IMR-90 (cell line): Measurements from ENCODE around the gene GRPR. TPM values are rescaled to one million over a fixed set of nuclear protein-coding genes. Genes with fewer than 3 reads are reported as not detected.

Experiments
- ATAC-seq: fragments of 200-7000 bp; cut with Tn5 transposase; 2 replicates; pipeline ENCODE4 v1.9.1; 2020; ENCODE audit warnings: low read depth, mild to moderate bottlenecking, moderate library complexity
- BruUV-seq: library from RNA; stranded (reverse); fragments of 400-500 nt; replicated peaks from 2 replicates; lab custom pipeline; 2021; lab: Mats Ljungman, UMichigan
- CTCF ChIA-PET: fragments of 300-600 bp; formaldehyde crosslinking; extraction: SDS; loops from one replicate; lab custom pipeline; 2021; ENCODE audit warnings: antibody characterized with exemption; lab: Yijun Ruan, JAX
- POLR2A ChIA-PET: fragments of 300-600 bp; sonication (Branson Sonifier 250); formaldehyde crosslinking; loops from one replicate; lab custom pipeline; 2022; ENCODE audit warnings: antibody characterized with exemption; ENCODE audit not compliant: unreplicated experiment; lab: Charles Lee
- DNase-seq: peaks from one replicate; pipeline ENCODE4 v3.0.0; 2013
- H2AFZ ChIP-seq: replicated peaks from 2 replicates; pipeline ENCODE3; 2013; ENCODE audit warnings: low read length, mild to moderate bottlenecking; ENCODE audit not compliant: poor library complexity
- H2AK5ac ChIP-seq: 2 replicates; pipeline ENCODE4 v1.6.1; 2013; ENCODE audit warnings: low read depth, low read length, inconsistent platforms
- H2AK9ac ChIP-seq: replicated peaks from 2 replicates; pipeline ENCODE3; 2013; ENCODE audit warnings: mild to moderate bottlenecking, low read depth, low read length, moderate library complexity; ENCODE audit not compliant: poor library complexity
- H2BK120ac ChIP-seq: 2 replicates; pipeline ENCODE4 v1.6.1; 2013; ENCODE audit warnings: low read depth, low read length, inconsistent platforms
- H2BK15ac ChIP-seq: 3 replicates; pipeline ENCODE4 v1.6.1; 2013; ENCODE audit warnings: low read depth, low read length, inconsistent platforms
- H2BK20ac ChIP-seq: 2 replicates; pipeline ENCODE4 v1.6.1; 2013; ENCODE audit warnings: low read depth, mild to moderate bottlenecking, inconsistent platforms, low read length, moderate library complexity
- H2BK5ac ChIP-seq: 2 replicates; pipeline ENCODE4 v1.6.1; 2013; ENCODE audit warnings: mild to moderate bottlenecking, low read depth, low read length, inconsistent platforms; ENCODE audit not compliant: poor library complexity, severe bottlenecking
- H3K14ac ChIP-seq: replicated peaks from 2 replicates; pipeline ENCODE4 v1.6.1; 2013; ENCODE audit warnings: low read depth, low read length, inconsistent platforms
- H3K18ac ChIP-seq: 2 replicates; pipeline ENCODE4 v1.6.1; 2013; ENCODE audit warnings: low read depth, low read length, control low read depth
- H3K23ac ChIP-seq: 2 replicates; pipeline ENCODE4 v1.6.1; 2013; ENCODE audit warnings: low read depth, low read length, inconsistent platforms
- H3K27ac ChIP-seq: 2 replicates; pipeline ENCODE4 v1.5.1; 2013; ENCODE audit warnings: mild to moderate bottlenecking, control low read depth, low read length; ENCODE audit not compliant: insufficient read depth
- H3K27me3 ChIP-seq: 2 replicates; pipeline ENCODE4 v1.6.1; 2013; ENCODE audit warnings: low read length; ENCODE audit not compliant: control insufficient read depth, insufficient read depth
- H3K36me3 ChIP-seq: 2 replicates; pipeline ENCODE4 v1.6.1; 2013; ENCODE audit warnings: low read length, mixed read lengths; ENCODE audit not compliant: control insufficient read depth, insufficient read depth
- H3K4ac ChIP-seq: 2 replicates; pipeline ENCODE4 v1.6.1; 2013; ENCODE audit warnings: low read depth, low read length, inconsistent platforms
- H3K4me1 ChIP-seq: 2 replicates; pipeline ENCODE4 v1.6.1; 2013; ENCODE audit warnings: low read length, mixed read lengths; ENCODE audit not compliant: control insufficient read depth, insufficient read depth
- H3K4me2 ChIP-seq: 2 replicates; pipeline ENCODE4 v1.6.1; 2013; ENCODE audit warnings: low read depth, mild to moderate bottlenecking, control low read depth, low read length, moderate library complexity
- H3K4me3 ChIP-seq: 2 replicates; pipeline ENCODE4 v1.5.1; 2013; ENCODE audit warnings: low read depth, mild to moderate bottlenecking, control low read depth, low read length, moderate library complexity; ENCODE audit not compliant: insufficient read depth
- H3K56ac ChIP-seq: 2 replicates; pipeline ENCODE4 v1.6.1; 2013; ENCODE audit warnings: low read length, inconsistent platforms; ENCODE audit not compliant: insufficient read depth; ENCODE audit errors: extremely low read depth
- H3K79me1 ChIP-seq, 2 experiments: 2 replicates each; pipeline ENCODE4 v1.6.1; 2013; ENCODE audit warnings: low read length in 2 of 2, inconsistent platforms in 1 of 2, low read depth in 1 of 2
- H3K9ac ChIP-seq: 2 replicates; pipeline ENCODE4 v1.6.1; 2013; ENCODE audit warnings: low read depth, low read length, control low read depth
- H3K9me1 ChIP-seq: 2 replicates; pipeline ENCODE4 v1.6.1; 2013; ENCODE audit warnings: low read length, inconsistent platforms; ENCODE audit not compliant: insufficient read depth
- H3K9me3 ChIP-seq: 2 replicates; pipeline ENCODE4 v1.6.1; 2013; ENCODE audit warnings: low read length; ENCODE audit not compliant: control insufficient read depth, insufficient read depth
- H4K20me1 ChIP-seq: 2 replicates; pipeline ENCODE4 v1.6.1; 2013; ENCODE audit warnings: low read length, inconsistent platforms; ENCODE audit not compliant: insufficient read depth
- H4K5ac ChIP-seq: 2 replicates; pipeline ENCODE4 v1.6.1; 2013; ENCODE audit warnings: mild to moderate bottlenecking, low read depth, low read length, control low read depth
- H4K8ac ChIP-seq, 2 experiments: 2 replicates each; pipeline ENCODE4 v1.6.1; 2013; ENCODE audit warnings: low read depth in 2 of 2, low read length in 2 of 2, control low read depth in 1 of 2, inconsistent platforms in 1 of 2
- H4K91ac ChIP-seq: 2 replicates; pipeline ENCODE4 v1.6.1; 2013; ENCODE audit warnings: low read depth, low read length, inconsistent platforms; ENCODE audit not compliant: insufficient read depth
- BHLHE40 ChIP-seq: fragments of 150-350 bp; IDR thresholded peaks from 2 replicates; pipeline ENCODE4 v1.6.1; 2016; ENCODE audit warnings: mild to moderate bottlenecking, low read depth, low read length
- CEBPB ChIP-seq: IDR thresholded peaks from 2 replicates; pipeline ENCODE4 v1.6.1; 2012; ENCODE audit warnings: low read depth, low read length, improper control_type of control experiment
- CHD1 ChIP-seq: IDR thresholded peaks from 2 replicates; pipeline ENCODE4 v1.6.1; 2012; ENCODE audit warnings: low read depth, low read length, improper control_type of control experiment
- CTCF ChIP-seq: conservative IDR thresholded peaks from 2 replicates; pipeline ENCODE4 v1.5.1; 2012; ENCODE audit warnings: mild to moderate bottlenecking, low read depth, low read length, improper control_type of control experiment
- ELK1 ChIP-seq: fragments of 150-350 bp; IDR thresholded peaks from 2 replicates; pipeline ENCODE4 v1.6.1; 2016; ENCODE audit warnings: low read depth, mild to moderate bottlenecking, low read length, moderate library complexity, borderline replicate concordance
- FOS ChIP-seq: fragments of 150-350 bp; IDR thresholded peaks from 2 replicates; pipeline ENCODE4 v1.6.1; 2016; ENCODE audit warnings: low read depth, low read length
- MAZ ChIP-seq: IDR thresholded peaks from 2 replicates; pipeline ENCODE4 v1.6.1; 2012; ENCODE audit warnings: low read depth, mild to moderate bottlenecking, low read length, improper control_type of control experiment, moderate library complexity, borderline replicate concordance
- MXI1 ChIP-seq: IDR thresholded peaks from 2 replicates; pipeline ENCODE4 v1.6.1; 2012; ENCODE audit warnings: low read depth, mild to moderate bottlenecking, low read length, moderate library complexity, borderline replicate concordance
- POLR2A ChIP-seq: IDR thresholded peaks from 2 replicates; pipeline ENCODE4 v1.6.1; 2012; ENCODE audit warnings: mild to moderate bottlenecking, low read depth, low read length
- SMC3 ChIP-seq: fragments of 150-350 bp; IDR thresholded peaks from 2 replicates; pipeline ENCODE4 v1.6.1; 2016; ENCODE audit warnings: low read depth, mild to moderate bottlenecking, antibody characterized with exemption, low read length, moderate library complexity
- USF2 ChIP-seq: fragments of 150-350 bp; IDR thresholded peaks from 2 replicates; pipeline ENCODE4 v1.6.1; 2017; ENCODE audit warnings: mild to moderate bottlenecking, antibody characterized with exemption, low read length, low read depth
- dilution Hi-C: fragments of 300-500 bp; cut with HindIII; formaldehyde crosslinking; loops from one replicate; pipeline ENCODE4 v1.14.3; 2018; ENCODE audit warnings: low sequenced_read_pairs; ENCODE audit not compliant: unreplicated experiment
- in situ Hi-C: fragments of 300-500 bp; cut with MboI; formaldehyde crosslinking; loops from 3 replicates; pipeline ENCODE4 v1.14.3; 2019; ENCODE audit warnings: low sequenced_read_pairs, inconsistent platforms, mixed read lengths
- intact Hi-C: fragments of 100-400 bp; cut with micrococcal nuclease; formaldehyde crosslinking; loops from 2 replicates; pipeline ENCODE4 v1.10.0; 2022
- polyA plus RNA-seq, 3 experiments: library from polyadenylated mRNA; depleted of rRNA; stranded (reverse); fragments of >200 nt; gene quantifications; 2 replicates each; pipeline ENCODE4 v1.2.3, GENCODE V29; 2012; ENCODE audit warnings: low replicate concordance in 1 of 3
- total RNA-seq: library from RNA; depleted of rRNA; stranded (reverse); fragments of >200 nt; gene quantifications from 2 replicates; pipeline ENCODE4 v1.2.3, GENCODE V29; 2012

Gene GRPR
- total and polyA plus RNA-seq, 2 of the 4 experiments (the other 2 are of a cell fraction), result 9.2 to 13.6 TPM

GRCh38 chrX:16145656-16146055, 22.3 kb downstream of the GRPR start:
- Histone ChIP-seq H3K9me3 (no peaks in the 10 kb centered on the region), H2AK9ac (no peak overlapping the region), H3K14ac (no peak overlapping the region), H2BK120ac (no peak overlapping the region), H2BK15ac (no peak overlapping the region), H2BK20ac (no peak overlapping the region), H3K27ac (no peak overlapping the region), H2AK5ac (no peak overlapping the region), H3K9ac (no peak overlapping the region), H4K8ac (no peak overlapping the region), H3K9me1 (no peaks in the 10 kb centered on the region), H4K91ac (no peak overlapping the region), H3K4me2 (no peak overlapping the region), H3K23ac (no peak overlapping the region), H2AFZ (no peak overlapping the region), H3K4me1 (no peaks in the 10 kb centered on the region), H3K18ac (no peak overlapping the region), H4K20me1 (no peaks in the 10 kb centered on the region), H3K4ac (no peak overlapping the region), H2BK5ac (no peak overlapping the region), H3K4me3 (no peak overlapping the region), H3K36me3 (no peaks in the 10 kb centered on the region), H3K79me1 (0 out of 4 replicates have a peak, but pooled peaks cover 0 to 3% of the 10 kb centered on the region in 2 experiments), H3K56ac (no peak overlapping the region), H4K5ac (no peak overlapping the region), H3K27me3 (no peaks in the 10 kb centered on the region)
- ChIA-PET CTCF (no interaction called here), POLR2A (no interaction called here)
- BruUV-seq, result no TSS peak
- in situ Hi-C loops (no loop called here), dilution Hi-C loops (no loop called here), intact Hi-C loops (no loop called here)
- ATAC-seq (no peak), DNase-seq (no peak)
- TF ChIP-seq BHLHE40 (no peak), MAZ (no peak), FOS (no peak), CEBPB (no peak), POLR2A (no peak), CTCF (no peak), MXI1 (no peak), USF2 (no peak), ELK1 (no peak), CHD1 (no peak), SMC3 (no peak)
